NCI-H460 (cell line): ENCODE measurements around the gene GINM1. TPM values are rescaled to one million over a fixed set of nuclear protein-coding genes. Genes with fewer than 3 reads are reported as not detected.

ENCODE experiments used
- DNase-seq: peaks from one replicate; pipeline ENCODE4 v3.0.0-alpha.2; 2016; ENCODE audit warnings: low read depth; ENCODE audit errors: extremely low read depth
- polyA plus RNA-seq: library from polyadenylated mRNA; depleted of rRNA; stranded (reverse); fragments of >200 nt; gene quantifications from 2 replicates; pipeline ENCODE4 v1.2.3, GENCODE V29; 2014; cell fraction: nucleus; rRNA removed
- total RNA-seq: library from RNA; depleted of rRNA; stranded (reverse); fragments of >200 nt; shearing (Covaris generic); gene quantifications from 2 replicates; pipeline ENCODE4 v1.2.3, GENCODE V29; 2014; rRNA removed

Gene GINM1, protein sequence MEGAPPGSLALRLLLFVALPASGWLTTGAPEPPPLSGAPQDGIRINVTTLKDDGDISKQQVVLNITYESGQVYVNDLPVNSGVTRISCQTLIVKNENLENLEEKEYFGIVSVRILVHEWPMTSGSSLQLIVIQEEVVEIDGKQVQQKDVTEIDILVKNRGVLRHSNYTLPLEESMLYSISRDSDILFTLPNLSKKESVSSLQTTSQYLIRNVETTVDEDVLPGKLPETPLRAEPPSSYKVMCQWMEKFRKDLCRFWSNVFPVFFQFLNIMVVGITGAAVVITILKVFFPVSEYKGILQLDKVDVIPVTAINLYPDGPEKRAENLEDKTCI
- total RNA-seq: 34.6 and 40.3 TPM in 2 replicates
- polyA plus RNA-seq: 26.9 and 30.1 TPM in 2 replicates

DNA sequence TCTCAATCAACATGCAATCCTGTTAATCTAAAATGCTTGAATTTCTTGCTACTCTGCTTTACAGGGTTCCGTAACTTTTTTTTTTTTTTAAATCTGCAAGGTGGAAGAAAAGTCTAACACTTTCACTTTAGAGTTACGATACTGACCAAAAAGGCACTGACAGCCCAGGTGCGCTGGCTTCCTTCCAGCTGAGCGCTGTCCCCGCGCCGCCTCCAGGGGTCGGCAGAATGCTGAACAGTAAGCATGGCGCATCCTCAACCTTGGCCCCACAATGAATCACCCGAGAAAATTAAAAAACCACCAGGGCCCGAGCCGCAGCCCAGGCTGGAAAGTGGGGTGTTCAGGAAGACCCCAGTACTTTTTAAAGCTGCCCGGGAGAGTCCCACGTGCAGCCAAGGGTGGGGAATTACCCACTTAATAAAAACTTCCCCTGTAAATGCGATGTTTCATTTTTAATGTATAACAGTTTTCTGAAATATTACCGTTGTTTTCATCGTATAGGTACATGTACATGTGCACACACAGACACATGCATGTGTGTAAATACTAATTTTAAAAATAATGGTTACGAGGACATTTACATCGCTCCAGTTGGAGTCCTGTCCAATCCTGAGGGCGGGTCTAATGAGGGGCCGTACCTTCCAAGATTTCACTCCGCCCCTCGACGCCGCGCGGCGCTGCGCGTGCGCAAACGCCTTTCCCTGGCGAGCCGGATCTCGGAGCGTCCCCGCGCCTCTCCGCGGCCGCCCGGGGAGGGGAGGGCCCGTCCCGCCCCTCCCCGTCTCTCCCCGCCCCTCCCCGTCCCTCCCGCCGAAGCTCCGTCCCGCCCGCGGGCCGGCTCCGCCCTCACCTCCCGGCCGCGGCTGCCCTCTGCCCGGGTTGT lies at the start of gene GINM1:
TSS of gene GINM1 (plus strand) at position 849 of the 883 bp plus-strand sequence. CDS start 40 bp downstream, outside the sequence.
- DNase-seq: peak; percentile 88

DNA sequence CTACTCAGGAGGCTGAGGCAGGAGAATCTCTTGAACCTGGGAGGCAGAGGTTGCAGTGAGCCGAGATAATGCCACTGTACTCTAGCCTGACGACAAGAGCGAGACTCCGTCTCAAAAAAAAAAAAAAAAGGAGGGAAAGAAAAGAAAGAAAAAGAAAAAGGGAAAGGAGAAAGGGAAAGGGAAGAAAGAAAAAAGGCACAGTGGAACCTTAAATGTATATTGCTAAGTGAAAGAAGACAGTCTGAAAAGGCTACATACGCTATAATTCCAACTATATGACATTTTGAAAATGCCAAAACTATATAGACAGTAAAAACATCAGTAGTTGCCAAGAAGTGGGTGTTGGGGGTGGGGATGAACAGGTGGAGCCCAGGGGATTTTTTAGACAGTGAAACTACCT lies 36.5 kb upstream of the GINM1 start:
- no peak for DNase-seq

GRCh38 chr6:149534742-149535141 lies 31.4 kb upstream of the GINM1 start:
- no peak for DNase-seq

- no peak for DNase-seq
Observed at GRCh38 chr6:149541139-149541538, 25.0 kb upstream of the GINM1 start.

DNA sequence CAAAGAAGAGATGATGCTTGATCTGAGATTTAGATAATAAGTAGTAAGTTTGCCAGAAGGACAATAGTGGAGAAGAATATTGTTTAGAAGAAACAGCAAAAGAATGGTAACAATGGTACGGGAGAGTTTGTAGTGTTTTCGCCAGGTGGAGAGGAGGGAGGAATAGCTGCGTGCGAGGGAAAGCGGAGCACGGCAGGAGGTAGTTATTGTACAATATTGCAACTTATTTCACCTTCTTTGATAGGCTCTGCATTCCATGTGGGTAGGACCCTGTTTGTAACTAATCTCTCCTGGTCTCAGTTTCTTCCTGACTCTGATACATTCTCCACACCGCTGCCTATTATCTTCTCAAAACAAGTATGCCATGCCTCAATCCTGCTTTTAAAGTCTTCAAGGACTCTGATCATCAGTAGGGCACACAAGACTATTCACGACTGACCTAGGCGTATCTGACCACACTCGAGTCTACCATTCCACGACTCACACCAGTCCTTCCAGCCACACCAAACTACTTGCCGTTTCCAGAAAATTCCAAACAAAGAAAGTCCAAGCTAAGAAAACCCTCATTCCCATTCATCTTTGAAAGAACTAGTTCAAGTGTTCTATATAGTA lies 21.4 kb upstream of the GINM1 start:
- no peak for DNase-seq

GRCh38 chr6:149545258-149545753 lies 20.9 kb upstream of the GINM1 start:
- no peak for DNase-seq

GRCh38 chr6:149545754-149546471 lies 20.3 kb upstream of the GINM1 start, which contains the start of gene PPIL4:
TSS of gene PPIL4 (minus strand) at chr6:149546043. CDS start at chr6:149546005, 38 bp downstream.
- DNase-seq: peak; percentile 83

DNA sequence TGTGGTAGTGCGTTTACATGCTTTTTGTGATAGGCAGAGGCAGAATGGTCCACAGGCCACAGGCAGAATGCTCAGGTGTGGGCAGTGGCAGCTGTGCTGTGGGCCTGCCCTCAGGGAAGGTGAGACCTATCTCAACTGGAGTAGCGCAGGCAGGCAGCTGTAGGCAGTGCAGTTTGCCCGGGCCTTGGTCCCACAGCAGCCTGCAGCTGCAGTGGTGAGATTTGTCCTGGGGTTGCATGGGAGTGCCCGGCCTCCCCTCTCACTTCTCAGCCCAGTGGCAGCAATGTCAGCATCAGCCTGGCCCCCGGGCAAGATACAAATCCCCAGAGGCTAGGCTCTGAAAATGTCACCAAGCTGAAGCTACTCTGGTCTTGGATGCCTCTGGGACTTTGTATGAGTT lies 14.3 kb upstream of the GINM1 start:
- DNase-seq: no peak

- no peak for DNase-seq
Observed at GRCh38 chr6:149558029-149558428, 8.1 kb upstream of the GINM1 start.

DNA sequence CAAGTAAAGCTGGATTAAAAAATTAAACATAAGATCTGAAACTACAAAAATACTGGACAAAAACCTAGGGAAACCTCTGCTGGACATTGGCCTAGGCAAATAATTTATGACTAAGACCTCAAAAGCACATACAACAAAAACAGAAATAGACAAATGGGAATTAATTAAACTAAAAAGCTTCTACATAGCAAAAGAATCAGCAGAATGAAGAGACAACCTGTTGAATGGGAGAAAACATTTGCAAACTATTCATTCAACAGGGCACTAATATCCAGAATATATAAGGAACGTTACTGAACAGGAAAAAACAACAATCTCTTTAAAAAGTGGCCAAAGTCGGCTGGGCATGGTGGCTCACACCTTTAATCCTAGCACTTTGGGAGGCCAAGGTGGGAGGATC lies 6.8 kb upstream of the GINM1 start:
- no peak for DNase-seq

GRCh38 chr6:149560736-149561135 lies 5.4 kb upstream of the GINM1 start:
- DNase-seq: no peak

GRCh38 chr6:149563203-149563927 lies 2.8 kb upstream of the GINM1 start:
- no peak for DNase-seq

DNA sequence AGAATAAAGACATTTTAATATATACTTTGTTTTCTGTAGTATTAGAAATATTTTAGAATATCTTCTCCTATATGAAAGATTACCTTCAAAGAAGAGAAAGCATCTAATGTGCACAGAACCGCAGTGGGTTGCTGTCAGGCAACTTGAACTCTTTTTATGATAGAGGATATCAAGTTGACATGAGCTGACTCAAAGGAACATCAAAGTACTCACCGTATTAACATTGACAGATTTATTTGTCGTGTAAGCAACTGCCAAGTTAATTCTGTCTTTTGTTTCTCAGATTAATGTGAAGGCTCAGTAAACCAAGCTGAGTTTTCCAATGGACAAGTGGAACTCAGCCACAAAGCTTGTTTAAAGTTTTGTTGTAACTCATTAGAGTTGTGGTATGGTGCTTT lies 2.2 kb upstream of the GINM1 start:
- DNase-seq: no peak

DNA sequence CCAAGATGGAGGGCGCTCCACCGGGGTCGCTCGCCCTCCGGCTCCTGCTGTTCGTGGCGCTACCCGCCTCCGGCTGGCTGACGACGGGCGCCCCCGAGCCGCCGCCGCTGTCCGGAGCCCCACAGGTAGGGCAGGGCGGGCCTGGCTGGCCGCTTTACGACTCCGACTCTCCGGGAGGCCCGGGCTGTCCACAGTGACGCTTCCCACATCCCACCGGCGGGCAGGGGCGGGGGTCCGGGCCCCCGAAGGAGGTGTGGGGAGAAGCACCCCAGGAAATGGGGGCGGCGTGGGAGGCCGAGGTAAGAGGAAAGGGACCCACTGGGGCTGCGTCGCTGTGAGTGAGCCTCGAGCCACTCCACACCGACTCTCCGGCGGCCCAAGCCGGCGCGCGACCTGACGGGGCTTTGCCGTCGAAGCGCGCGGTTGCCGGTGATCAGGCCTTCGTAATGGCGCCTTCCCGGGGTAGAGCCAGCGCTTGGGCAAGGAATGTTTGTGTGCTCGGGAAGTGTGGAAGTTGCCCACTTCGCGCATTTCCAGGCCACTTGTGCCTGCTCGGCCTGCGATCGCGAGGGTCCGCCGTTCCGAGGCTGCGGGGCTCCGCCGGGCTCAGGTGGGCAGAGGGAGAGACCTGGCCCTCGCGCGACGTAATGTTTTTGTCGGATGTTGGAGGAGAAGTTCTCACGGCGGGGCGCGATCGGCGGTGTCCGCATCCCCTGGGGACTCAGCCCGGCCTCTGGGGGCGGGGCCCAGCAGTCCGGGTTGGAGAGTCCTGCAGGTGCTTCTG lies 427 bp downstream of the GINM1 start:
- DNase-seq: no peak

- DNase-seq: no peak
Observed at GRCh38 chr6:149567194-149567586, 1.0 kb downstream of the GINM1 start.

DNA sequence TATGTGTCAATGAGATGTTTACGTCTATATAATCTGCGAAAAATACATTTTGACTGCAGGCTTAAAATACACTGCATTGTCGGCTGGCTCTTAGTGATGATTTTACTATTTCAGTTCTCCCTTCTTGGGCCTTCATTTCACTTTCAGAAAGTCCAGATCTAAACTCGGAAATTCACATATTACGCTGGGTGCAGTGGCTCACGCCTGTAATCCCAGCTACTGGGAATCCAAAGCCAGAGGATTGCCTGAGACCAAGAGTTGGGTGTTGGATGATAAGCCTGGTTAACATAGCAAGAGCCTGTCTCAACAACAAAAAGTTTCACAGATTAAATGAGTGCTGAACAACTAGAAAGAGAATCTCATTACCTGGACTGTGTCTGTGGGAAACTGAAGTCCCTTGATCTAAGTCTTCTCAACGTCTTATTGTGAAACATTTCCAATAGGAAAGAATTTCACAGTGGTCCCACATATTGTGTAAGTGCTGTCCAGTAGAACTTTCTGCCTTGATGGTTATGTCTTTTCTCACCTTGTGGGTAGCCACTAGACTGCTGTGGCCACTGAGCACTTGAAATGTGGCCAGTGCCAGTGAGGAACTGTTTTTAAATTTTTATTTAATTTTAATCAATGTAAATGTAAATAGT lies 1.9 kb downstream of the GINM1 start:
- DNase-seq: no peak

DNA sequence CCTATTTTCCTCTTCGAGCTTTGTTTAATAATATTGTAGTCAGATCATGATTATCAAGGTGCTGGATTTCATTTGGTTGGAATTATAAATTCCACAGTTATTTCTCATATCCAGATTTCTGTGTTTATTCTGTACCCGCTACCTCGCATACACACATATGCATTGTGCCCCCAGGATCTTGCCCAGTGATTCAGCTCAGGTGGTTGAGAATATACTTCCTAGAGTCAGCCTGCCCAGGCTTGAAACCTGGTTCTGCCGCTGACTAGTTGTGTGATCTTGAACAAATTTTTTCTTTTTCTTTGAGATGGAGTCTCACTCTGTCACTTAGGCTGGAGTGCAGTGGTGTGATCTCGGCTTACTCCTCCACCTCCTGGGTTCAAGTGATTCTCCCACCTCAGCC lies 14.7 kb downstream of the GINM1 start:
- DNase-seq: no peak

DNA sequence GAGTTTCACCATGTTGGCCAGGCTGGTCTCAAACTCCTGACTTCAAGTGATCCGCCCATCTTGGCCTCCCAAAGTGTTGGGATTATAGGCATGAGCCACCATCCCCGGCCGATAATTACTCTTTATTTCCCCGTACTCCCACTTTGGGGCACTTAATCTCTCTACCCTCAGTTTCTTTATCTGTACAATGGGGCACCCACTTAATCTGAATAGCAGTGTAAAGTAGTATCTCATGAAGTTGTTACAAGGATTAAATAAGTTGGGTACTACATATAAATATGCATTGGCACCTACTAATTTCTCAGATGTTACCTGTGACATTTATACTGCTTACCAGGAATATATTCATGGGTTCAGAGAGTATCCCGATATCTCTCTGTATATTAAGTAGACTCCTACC lies 15.2 kb downstream of the GINM1 start:
- no peak for DNase-seq
